ENCODE data around the gene ST13. TPM values are rescaled to one million over a fixed set of nuclear protein-coding genes. Genes with fewer than 3 reads are reported as not detected.

ST13 gene
- total and polyA plus RNA-seq, 4 donors: 117 to 182 (median 174) TPM

GRCh38 chr22:40808018-40808841 is 48.2 kb downstream of the ST13 start:
- Histone ChIP-seq H3K27me3 (ENCODE audit: control insufficient read depth in 1 of 2, insufficient read depth in 2 of 2, low read length in 1 of 2) (no peaks in the 10 kb centered on the region), H3K9me3 (ENCODE audit: control insufficient read depth, low read length) (no peaks in the 10 kb centered on the region), H3K36me3 (ENCODE audit: control insufficient read depth in 1 of 2, insufficient read depth in 2 of 2, low read length in 1 of 2) (peaks cover 0 to 2% of the 10 kb centered on the region in 2 donors), H3K4me1 (ENCODE audit: control insufficient read depth in 1 of 2, insufficient read depth in 2 of 2, low read length in 2 of 2) (peaks cover 0 to 3% of the 10 kb centered on the region in 2 donors), H3K4me3 (ENCODE audit: low read length in 2 of 2) (no peak overlapping the region), H3K27ac (ENCODE audit: low read depth in 1 of 2, low read length in 2 of 2) (no peak overlapping the region)
- 46 to 61% methylated on average over 6 of the region's 6 CpGs for WGBS, 2 donors
- DNase-seq (no peak), ATAC-seq (ENCODE audit: low FRiP score) (no peak)
- intact Hi-C loops (cut with DNase I): no loop called here

- no peak overlapping the region for H3K4me3 ChIP-seq (ENCODE audit: low read length in 2 of 2)
- H3K9me3 ChIP-seq (ENCODE audit: control insufficient read depth, low read length): no peaks in the 10 kb centered on the region
- DNase-seq (no peak), ATAC-seq (ENCODE audit: low FRiP score) (no peak)
- no peaks in the 10 kb centered on the region for H3K27me3 ChIP-seq (ENCODE audit: control insufficient read depth in 1 of 2, insufficient read depth in 2 of 2, low read length in 1 of 2)
- 70 to 71% methylated on average over 3 of the region's 3 CpGs for WGBS, 2 donors
- peaks cover 0 to 2% of the 10 kb centered on the region in 2 donors for H3K36me3 ChIP-seq (ENCODE audit: control insufficient read depth in 1 of 2, insufficient read depth in 2 of 2, low read length in 1 of 2)
- intact Hi-C loops (cut with DNase I): no loop called here
- peaks cover 0 to 3% of the 10 kb centered on the region in 2 donors for H3K4me1 ChIP-seq (ENCODE audit: control insufficient read depth in 1 of 2, insufficient read depth in 2 of 2, low read length in 2 of 2)
- no peak overlapping the region for H3K27ac ChIP-seq (ENCODE audit: low read depth in 1 of 2, low read length in 2 of 2)
Measured at GRCh38 chr22:40806711-40807110, 49.7 kb downstream of the ST13 start.

- H3K27ac ChIP-seq (ENCODE audit: low read depth in 1 of 2, low read length in 2 of 2): no peak overlapping the region
- peaks cover 0 to 3% of the 10 kb centered on the region in 2 donors for H3K4me1 ChIP-seq (ENCODE audit: control insufficient read depth in 1 of 2, insufficient read depth in 2 of 2, low read length in 2 of 2)
- no peaks in the 10 kb centered on the region for H3K9me3 ChIP-seq (ENCODE audit: control insufficient read depth, low read length)
- peaks cover 0 to 2% of the 10 kb centered on the region in 2 donors for H3K36me3 ChIP-seq (ENCODE audit: control insufficient read depth in 1 of 2, insufficient read depth in 2 of 2, low read length in 1 of 2)
- DNase-seq (no peak), ATAC-seq (ENCODE audit: low FRiP score) (no peak)
- no peak overlapping the region for H3K4me3 ChIP-seq (ENCODE audit: low read length in 2 of 2)
- 98 to 99% methylated on average over 3 of the region's 3 CpGs for WGBS, 2 donors
- no peaks in the 10 kb centered on the region for H3K27me3 ChIP-seq (ENCODE audit: control insufficient read depth in 1 of 2, insufficient read depth in 2 of 2, low read length in 1 of 2)
- intact Hi-C loops (cut with DNase I): no loop called here
Measured at GRCh38 chr22:40805699-40806203, 50.7 kb downstream of the ST13 start.

GRCh38 chr22:40805239-40805638 is 51.2 kb downstream of the ST13 start:
- Histone ChIP-seq H3K9me3 (ENCODE audit: control insufficient read depth, low read length) (no peaks in the 10 kb centered on the region), H3K4me1 (ENCODE audit: control insufficient read depth in 1 of 2, insufficient read depth in 2 of 2, low read length in 2 of 2) (peaks cover 0 to 3% of the 10 kb centered on the region in 2 donors), H3K36me3 (ENCODE audit: control insufficient read depth in 1 of 2, insufficient read depth in 2 of 2, low read length in 1 of 2) (peaks cover 0 to 2% of the 10 kb centered on the region in 2 donors), H3K27ac (ENCODE audit: low read depth in 1 of 2, low read length in 2 of 2) (no peak overlapping the region), H3K4me3 (ENCODE audit: low read length in 2 of 2) (no peak overlapping the region), H3K27me3 (ENCODE audit: control insufficient read depth in 1 of 2, insufficient read depth in 2 of 2, low read length in 1 of 2) (no peaks in the 10 kb centered on the region)
- 94 to 95% methylated on average over 4 of the region's 4 CpGs for WGBS, 2 donors
- intact Hi-C loops (cut with DNase I): no loop called here
- no peak for DNase-seq
- no peak for ATAC-seq (ENCODE audit: low FRiP score)

GRCh38 chr22:40803321-40803720 is 53.1 kb downstream of the ST13 start:
- WGBS, 2 donors: 71 to 94% methylated on average over 1 of the region's 1 CpG
- no peaks in the 10 kb centered on the region for H3K9me3 ChIP-seq (ENCODE audit: control insufficient read depth, low read length)
- no peak for ATAC-seq (ENCODE audit: low FRiP score)
- H3K27me3 ChIP-seq (ENCODE audit: control insufficient read depth in 1 of 2, insufficient read depth in 2 of 2, low read length in 1 of 2): no peaks in the 10 kb centered on the region
- H3K36me3 ChIP-seq (ENCODE audit: control insufficient read depth in 1 of 2, insufficient read depth in 2 of 2, low read length in 1 of 2): peaks cover 0 to 2% of the 10 kb centered on the region in 2 donors
- H3K4me1 ChIP-seq (ENCODE audit: control insufficient read depth in 1 of 2, insufficient read depth in 2 of 2, low read length in 2 of 2): peaks cover 0 to 3% of the 10 kb centered on the region in 2 donors
- H3K27ac ChIP-seq (ENCODE audit: low read depth in 1 of 2, low read length in 2 of 2): no peak overlapping the region
- intact Hi-C loops (cut with DNase I): no loop called here
- no peak for DNase-seq
- H3K4me3 ChIP-seq (ENCODE audit: low read length in 2 of 2): no peak overlapping the region

GRCh38 chr22:40799008-40799407 is 57.4 kb downstream of the ST13 start:
- Histone ChIP-seq H3K27me3 (ENCODE audit: control insufficient read depth in 1 of 2, insufficient read depth in 2 of 2, low read length in 1 of 2) (no peaks in the 10 kb centered on the region), H3K9me3 (ENCODE audit: control insufficient read depth, low read length) (no peaks in the 10 kb centered on the region), H3K27ac (ENCODE audit: low read depth in 1 of 2, low read length in 2 of 2) (no peak overlapping the region), H3K4me1 (ENCODE audit: control insufficient read depth in 1 of 2, insufficient read depth in 2 of 2, low read length in 2 of 2) (no peaks in the 10 kb centered on the region), H3K4me3 (ENCODE audit: low read length in 2 of 2) (no peak overlapping the region), H3K36me3 (ENCODE audit: control insufficient read depth in 1 of 2, insufficient read depth in 2 of 2, low read length in 1 of 2) (no peaks in the 10 kb centered on the region)
- ATAC-seq (ENCODE audit: low FRiP score) (no peak), DNase-seq (no peak)
- 93 to 94% methylated on average over 3 of the region's 3 CpGs for WGBS, 2 donors
- intact Hi-C loops (cut with DNase I): no loop called here

GRCh38 chr22:40797427-40797826 is 59.0 kb downstream of the ST13 start:
- intact Hi-C loops (cut with DNase I): no loop called here
- Histone ChIP-seq H3K27me3 (ENCODE audit: control insufficient read depth in 1 of 2, insufficient read depth in 2 of 2, low read length in 1 of 2) (no peaks in the 10 kb centered on the region), H3K27ac (ENCODE audit: low read depth in 1 of 2, low read length in 2 of 2) (no peak overlapping the region), H3K4me3 (ENCODE audit: low read length in 2 of 2) (no peak overlapping the region), H3K36me3 (ENCODE audit: control insufficient read depth in 1 of 2, insufficient read depth in 2 of 2, low read length in 1 of 2) (no peaks in the 10 kb centered on the region), H3K4me1 (ENCODE audit: control insufficient read depth in 1 of 2, insufficient read depth in 2 of 2, low read length in 2 of 2) (no peaks in the 10 kb centered on the region), H3K9me3 (ENCODE audit: control insufficient read depth, low read length) (no peaks in the 10 kb centered on the region)
- ATAC-seq (ENCODE audit: low FRiP score) (no peak), DNase-seq (no peak)
- WGBS, 2 donors: 89 to 100% methylated on average over 1 of the region's 1 CpG

GRCh38 chr22:40792451-40792850 is 64.0 kb downstream of the ST13 start:
- H3K36me3 ChIP-seq (ENCODE audit: control insufficient read depth in 1 of 2, insufficient read depth in 2 of 2, low read length in 1 of 2): peaks cover 0 to 2% of the 10 kb centered on the region in 2 donors
- 89 to 92% methylated on average over 2 of the region's 2 CpGs for WGBS, 2 donors

GRCh38 chr22:40791241-40791640 is 65.2 kb downstream of the ST13 start:
- H3K9me3 ChIP-seq (ENCODE audit: control insufficient read depth, low read length): no peaks in the 10 kb centered on the region
- intact Hi-C loops (cut with DNase I): no loop called here
- no peak for ATAC-seq (ENCODE audit: low FRiP score)
- H3K36me3 ChIP-seq (ENCODE audit: control insufficient read depth in 1 of 2, insufficient read depth in 2 of 2, low read length in 1 of 2): peaks cover 0 to 5% of the 10 kb centered on the region in 2 donors
- H3K4me1 ChIP-seq (ENCODE audit: control insufficient read depth in 1 of 2, insufficient read depth in 2 of 2, low read length in 2 of 2): no peaks in the 10 kb centered on the region
- no peak for DNase-seq
- no peak overlapping the region for H3K4me3 ChIP-seq (ENCODE audit: low read length in 2 of 2)
- H3K27me3 ChIP-seq (ENCODE audit: control insufficient read depth in 1 of 2, insufficient read depth in 2 of 2, low read length in 1 of 2): no peaks in the 10 kb centered on the region
- H3K27ac ChIP-seq (ENCODE audit: low read depth in 1 of 2, low read length in 2 of 2): no peak overlapping the region

More at GRCh38 chr22:40792451-40792850, 64.0 kb downstream of the ST13 start:
- Histone ChIP-seq H3K9me3 (ENCODE audit: control insufficient read depth, low read length) (no peaks in the 10 kb centered on the region), H3K27ac (ENCODE audit: low read depth in 1 of 2, low read length in 2 of 2) (no peak overlapping the region), H3K4me1 (ENCODE audit: control insufficient read depth in 1 of 2, insufficient read depth in 2 of 2, low read length in 2 of 2) (no peaks in the 10 kb centered on the region), H3K4me3 (ENCODE audit: low read length in 2 of 2) (no peak overlapping the region), H3K27me3 (ENCODE audit: control insufficient read depth in 1 of 2, insufficient read depth in 2 of 2, low read length in 1 of 2) (no peaks in the 10 kb centered on the region)
- intact Hi-C loops (cut with DNase I): no loop called here
- ATAC-seq (ENCODE audit: low FRiP score): no peak
- no peak for DNase-seq
